ENCODE measurements around the gene LACC1.

LACC1 gene

GRCh38 chr13:43861863-43862262 is 17.8 kb upstream of the LACC1 start:
- ATAC-seq, result peak; percentile 46; the same call in 2 of the 3 replicates
- TF ChIP-seq OSR1 (CRISPR knock-in tag; IDR thresholded peaks at IDR 0.05) (no peak), ARNTL (CRISPR knock-in tag; IDR thresholded peaks at IDR 0.05; ENCODE audit: borderline replicate concordance, low read depth) (no peak), BACH2 (CRISPR knock-in tag; IDR thresholded peaks at IDR 0.05; ENCODE audit: borderline replicate concordance) (no peak), ISL1 (CRISPR knock-in tag; IDR thresholded peaks at IDR 0.05) (no peak), TCF4 (CRISPR knock-in tag; IDR thresholded peaks at IDR 0.05; ENCODE audit: borderline replicate concordance) (no peak)

GRCh38 chr13:43864921-43865320 is 14.8 kb upstream of the LACC1 start:
- no peak for ATAC-seq
- TF ChIP-seq OSR1 (CRISPR knock-in tag; IDR thresholded peaks at IDR 0.05) (no peak), ZC3H10 (CRISPR knock-in tag; IDR thresholded peaks at IDR 0.05) (no peak), ZFP30 (CRISPR knock-in tag; IDR thresholded peaks at IDR 0.05) (no peak), CSDC2 (CRISPR knock-in tag; IDR thresholded peaks at IDR 0.05) (no peak), ESRRG (CRISPR knock-in tag; IDR thresholded peaks at IDR 0.05) (no peak), PATZ1 (CRISPR knock-in tag; IDR thresholded peaks at IDR 0.05; ENCODE audit: borderline replicate concordance) (no peak)

GRCh38 chr13:43865892-43866291 is 13.8 kb upstream of the LACC1 start:
- no peak for ATAC-seq

DNA sequence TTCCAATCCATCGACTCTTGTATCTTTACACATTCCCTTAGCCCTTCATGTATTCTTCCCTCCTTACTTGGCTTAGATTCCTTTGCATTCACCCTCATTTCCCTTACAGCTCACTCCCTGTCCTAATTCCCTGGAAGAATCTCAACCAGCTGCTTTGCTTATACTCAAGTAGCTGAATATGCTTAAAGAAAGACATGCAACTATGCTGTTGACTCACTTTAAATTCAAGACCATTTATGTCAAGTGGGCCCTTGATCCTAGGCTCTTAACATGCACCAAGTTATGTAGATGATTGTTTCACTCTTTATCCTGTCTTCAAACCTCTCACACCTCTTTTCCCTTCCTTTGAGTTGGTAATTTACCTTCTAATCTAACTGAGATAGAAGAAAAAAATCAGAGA is 7.5 kb upstream of the LACC1 start:
- ATAC-seq, result no peak
- TF ChIP-seq ZC3H10 (CRISPR knock-in tag; IDR thresholded peaks at IDR 0.05), result no peak
- no peak for TF ChIP-seq ZNF565 (CRISPR knock-in tag; conservative IDR thresholded peaks at IDR 0.05; ENCODE audit: low read depth)
- TF ChIP-seq BACH2 (CRISPR knock-in tag; IDR thresholded peaks at IDR 0.05; ENCODE audit: borderline replicate concordance), result no peak
- TF ChIP-seq ZNF8 (CRISPR knock-in tag; IDR thresholded peaks at IDR 0.05), result no peak
- TF ChIP-seq PATZ1 (CRISPR knock-in tag; IDR thresholded peaks at IDR 0.05; ENCODE audit: borderline replicate concordance), result no peak
- no peak for TF ChIP-seq TCF4 (CRISPR knock-in tag; IDR thresholded peaks at IDR 0.05; ENCODE audit: borderline replicate concordance)
- TF ChIP-seq ZFP3 (CRISPR knock-in tag; IDR thresholded peaks at IDR 0.05), result no peak
- no peak for TF ChIP-seq TOX (CRISPR knock-in tag; IDR thresholded peaks at IDR 0.05; ENCODE audit: borderline replicate concordance)
- TF ChIP-seq ESRRG (CRISPR knock-in tag; IDR thresholded peaks at IDR 0.05), result no peak
- TF ChIP-seq ZNF70 (CRISPR knock-in tag; IDR thresholded peaks at IDR 0.05), result no peak
- TF ChIP-seq CSRNP3 (CRISPR knock-in tag; IDR thresholded peaks at IDR 0.05), result no peak
- TF ChIP-seq ZFP30 (CRISPR knock-in tag; IDR thresholded peaks at IDR 0.05), result no peak
- TF ChIP-seq ISL1 (CRISPR knock-in tag; IDR thresholded peaks at IDR 0.05), result no peak
- no peak for TF ChIP-seq CSDC2 (CRISPR knock-in tag; IDR thresholded peaks at IDR 0.05)
- no peak for TF ChIP-seq SNAI2 (CRISPR knock-in tag; IDR thresholded peaks at IDR 0.05)
- TF ChIP-seq GLIS3 (CRISPR knock-in tag; IDR thresholded peaks at IDR 0.05), result no peak
- TF ChIP-seq, protein P1, sequence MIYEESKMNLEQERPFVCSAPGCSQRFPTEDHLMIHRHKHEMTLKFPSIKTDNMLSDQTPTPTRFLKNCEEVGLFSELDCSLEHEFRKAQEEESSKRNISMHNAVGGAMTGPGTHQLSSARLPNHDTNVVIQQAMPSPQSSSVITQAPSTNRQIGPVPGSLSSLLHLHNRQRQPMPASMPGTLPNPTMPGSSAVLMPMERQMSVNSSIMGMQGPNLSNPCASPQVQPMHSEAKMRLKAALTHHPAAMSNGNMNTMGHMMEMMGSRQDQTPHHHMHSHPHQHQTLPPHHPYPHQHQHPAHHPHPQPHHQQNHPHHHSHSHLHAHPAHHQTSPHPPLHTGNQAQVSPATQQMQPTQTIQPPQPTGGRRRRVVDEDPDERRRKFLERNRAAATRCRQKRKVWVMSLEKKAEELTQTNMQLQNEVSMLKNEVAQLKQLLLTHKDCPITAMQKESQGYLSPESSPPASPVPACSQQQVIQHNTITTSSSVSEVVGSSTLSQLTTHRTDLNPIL (CRISPR knock-in tag; IDR thresholded peaks at IDR 0.05; ENCODE audit: low read depth), result no peak
- no peak for TF ChIP-seq RARB (CRISPR knock-in tag; IDR thresholded peaks at IDR 0.05)
- TF ChIP-seq, protein P2, sequence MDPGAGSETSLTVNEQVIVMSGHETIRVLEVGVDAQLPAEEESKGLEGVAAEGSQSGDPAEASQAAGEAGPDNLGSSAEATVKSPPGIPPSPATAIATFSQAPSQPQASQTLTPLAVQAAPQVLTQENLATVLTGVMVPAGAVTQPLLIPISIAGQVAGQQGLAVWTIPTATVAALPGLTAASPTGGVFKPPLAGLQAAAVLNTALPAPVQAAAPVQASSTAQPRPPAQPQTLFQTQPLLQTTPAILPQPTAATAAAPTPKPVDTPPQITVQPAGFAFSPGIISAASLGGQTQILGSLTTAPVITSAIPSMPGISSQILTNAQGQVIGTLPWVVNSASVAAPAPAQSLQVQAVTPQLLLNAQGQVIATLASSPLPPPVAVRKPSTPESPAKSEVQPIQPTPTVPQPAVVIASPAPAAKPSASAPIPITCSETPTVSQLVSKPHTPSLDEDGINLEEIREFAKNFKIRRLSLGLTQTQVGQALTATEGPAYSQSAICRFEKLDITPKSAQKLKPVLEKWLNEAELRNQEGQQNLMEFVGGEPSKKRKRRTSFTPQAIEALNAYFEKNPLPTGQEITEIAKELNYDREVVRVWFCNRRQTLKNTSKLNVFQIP (CRISPR knock-in tag; IDR thresholded peaks at IDR 0.05; ENCODE audit: borderline replicate concordance, low read depth), result no peak

More at GRCh38 chr13:43865892-43866291, 13.8 kb upstream of the LACC1 start:
- TF ChIP-seq BACH2 (CRISPR knock-in tag; IDR thresholded peaks at IDR 0.05; ENCODE audit: borderline replicate concordance) (no peak), SNAI2 (CRISPR knock-in tag; IDR thresholded peaks at IDR 0.05) (no peak), ZFP30 (CRISPR knock-in tag; IDR thresholded peaks at IDR 0.05) (no peak), ARNTL (CRISPR knock-in tag; IDR thresholded peaks at IDR 0.05; ENCODE audit: borderline replicate concordance, low read depth) (no peak), CSDC2 (CRISPR knock-in tag; IDR thresholded peaks at IDR 0.05) (no peak), ESRRG (CRISPR knock-in tag; IDR thresholded peaks at IDR 0.05) (no peak), RARB (CRISPR knock-in tag; IDR thresholded peaks at IDR 0.05) (no peak), OSR1 (CRISPR knock-in tag; IDR thresholded peaks at IDR 0.05) (no peak)
- TF ChIP-seq, protein P2 (CRISPR knock-in tag; IDR thresholded peaks at IDR 0.05; ENCODE audit: borderline replicate concordance, low read depth), result no peak
